IMR-90 (cell line): Measurements from ENCODE around the gene RIPK3.

Experiments used
- BHLHE40 ChIP-seq: fragments of 150-350 bp; IDR thresholded peaks from 2 replicates; pipeline ENCODE4 v1.6.1; 2016; ENCODE audit warnings: mild to moderate bottlenecking, low read depth, low read length
- CEBPB ChIP-seq: IDR thresholded peaks from 2 replicates; pipeline ENCODE4 v1.6.1; 2012; ENCODE audit warnings: low read depth, low read length, improper control_type of control experiment
- CHD1 ChIP-seq: IDR thresholded peaks from 2 replicates; pipeline ENCODE4 v1.6.1; 2012; ENCODE audit warnings: low read depth, low read length, improper control_type of control experiment
- CTCF ChIP-seq: conservative IDR thresholded peaks from 2 replicates; pipeline ENCODE4 v1.5.1; 2012; ENCODE audit warnings: mild to moderate bottlenecking, low read depth, low read length, improper control_type of control experiment
- ELK1 ChIP-seq: fragments of 150-350 bp; IDR thresholded peaks from 2 replicates; pipeline ENCODE4 v1.6.1; 2016; ENCODE audit warnings: low read depth, mild to moderate bottlenecking, low read length, moderate library complexity, borderline replicate concordance
- FOS ChIP-seq: fragments of 150-350 bp; IDR thresholded peaks from 2 replicates; pipeline ENCODE4 v1.6.1; 2016; ENCODE audit warnings: low read depth, low read length
- MAFK ChIP-seq: IDR thresholded peaks from 2 replicates; pipeline ENCODE4 v1.6.1; 2012; ENCODE audit warnings: low read depth, low read length, improper control_type of control experiment
- MAZ ChIP-seq: IDR thresholded peaks from 2 replicates; pipeline ENCODE4 v1.6.1; 2012; ENCODE audit warnings: low read depth, mild to moderate bottlenecking, low read length, improper control_type of control experiment, moderate library complexity, borderline replicate concordance
- MXI1 ChIP-seq: IDR thresholded peaks from 2 replicates; pipeline ENCODE4 v1.6.1; 2012; ENCODE audit warnings: low read depth, mild to moderate bottlenecking, low read length, moderate library complexity, borderline replicate concordance
- POLR2A ChIP-seq: IDR thresholded peaks from 2 replicates; pipeline ENCODE4 v1.6.1; 2012; ENCODE audit warnings: mild to moderate bottlenecking, low read depth, low read length
- RAD21 ChIP-seq: IDR thresholded peaks from 2 replicates; pipeline ENCODE4 v1.6.1; 2012; ENCODE audit warnings: low read length, improper control_type of control experiment
- RFX5 ChIP-seq: IDR thresholded peaks from 2 replicates; pipeline ENCODE4 v1.8.0; 2012; ENCODE audit warnings: low read depth, mild to moderate bottlenecking, low read length, moderate library complexity
- SMC3 ChIP-seq: fragments of 150-350 bp; IDR thresholded peaks from 2 replicates; pipeline ENCODE4 v1.6.1; 2016; ENCODE audit warnings: low read depth, mild to moderate bottlenecking, antibody characterized with exemption, low read length, moderate library complexity
- USF2 ChIP-seq: fragments of 150-350 bp; IDR thresholded peaks from 2 replicates; pipeline ENCODE4 v1.6.1; 2017; ENCODE audit warnings: mild to moderate bottlenecking, antibody characterized with exemption, low read length, low read depth

- TF ChIP-seq CTCF (no peak), POLR2A (no peak), ELK1 (no peak), MAZ (no peak), SMC3 (no peak), FOS (no peak), MAFK (no peak), RAD21 (no peak), RFX5 (no peak), CEBPB (no peak), USF2 (no peak), CHD1 (no peak), BHLHE40 (no peak), MXI1 (no peak)
Measured at GRCh38 chr14:24369463-24369862, 29.7 kb upstream of the RIPK3 start.
